Smooth muscle cell (in vitro differentiated cells): ENCODE measurements around the gene CDK11B. TPM values are rescaled to one million over a fixed set of nuclear protein-coding genes. Genes with fewer than 3 reads are reported as not detected.
"Not testable (repeated sequence)": the region's sequence is repeated elsewhere in the genome, so short reads cannot be mapped to it uniquely, and the experiment has no call there.

Source experiments
- DNase-seq: peaks from one replicate; lab custom pipeline; 2025; ENCODE audit not compliant: unreplicated experiment; lab: John Stamatoyannopoulos, UW
- H2AFZ ChIP-seq: fragments of 200-600 bp; sonication (generic); 2 replicates; pipeline ENCODE4 v1.6.0; 2016; ENCODE audit warnings: antibody characterized with exemption, low read depth, mild to moderate bottlenecking
- H3F3A ChIP-seq: fragments of 200-600 bp; sonication (generic); 2 replicates; pipeline ENCODE4 v1.6.0; 2017; ENCODE audit warnings: antibody characterized with exemption, low read depth
- H3K27ac ChIP-seq: fragments of 200-600 bp; sonication (generic); 2 replicates; pipeline ENCODE4 v1.5.1; 2016; ENCODE audit warnings: low read depth, mild to moderate bottlenecking
- H3K27me3 ChIP-seq: fragments of 200-600 bp; sonication (generic); 2 replicates; pipeline ENCODE4 v1.6.1; 2016; ENCODE audit warnings: low read depth, mild to moderate bottlenecking
- H3K36me3 ChIP-seq: fragments of 200-600 bp; sonication (generic); 2 replicates; pipeline ENCODE4 v1.5.1; 2016; ENCODE audit warnings: low read depth
- H3K4me1 ChIP-seq: fragments of 200-600 bp; sonication (generic); 2 replicates; pipeline ENCODE4 v1.5.1; 2016; ENCODE audit warnings: low read depth
- H3K4me2 ChIP-seq: fragments of 200-600 bp; sonication (generic); 2 replicates; pipeline ENCODE4 v1.6.0; 2016; ENCODE audit warnings: mild to moderate bottlenecking
- H3K4me3 ChIP-seq: fragments of 200-600 bp; sonication (generic); 2 replicates; pipeline ENCODE4 v1.5.1; 2016; ENCODE audit warnings: mild to moderate bottlenecking
- H3K79me2 ChIP-seq: fragments of 200-600 bp; sonication (generic); 2 replicates; pipeline ENCODE4 v1.6.0; 2016; ENCODE audit warnings: low read depth, mild to moderate bottlenecking
- H3K9ac ChIP-seq: fragments of 200-600 bp; sonication (generic); 2 replicates; pipeline ENCODE4 v1.6.0; 2016; ENCODE audit warnings: low read depth
- H3K9me3 ChIP-seq: fragments of 200-600 bp; sonication (generic); replicated peaks from 2 replicates; pipeline ENCODE4 v1.5.1; 2016; ENCODE audit warnings: low read depth
- H4K20me1 ChIP-seq: fragments of 200-600 bp; sonication (generic); 2 replicates; pipeline ENCODE4 v1.6.0; 2016; ENCODE audit warnings: low read depth
- CTCF ChIP-seq: fragments of 200-600 bp; sonication (generic); IDR thresholded peaks from 2 replicates; pipeline ENCODE4 v1.5.1; 2017; ENCODE audit warnings: borderline replicate concordance, mild to moderate bottlenecking, antibody characterized with exemption; ENCODE audit not compliant: insufficient read depth, poor library complexity, severe bottlenecking
- WGBS: methylation state at CpG from one replicate; pipeline ENCODE4 v1.1.7; 2016; ENCODE audit warnings: low lambda C conversion rate; 5-methylcytosine and 5-hydroxymethylcytosine counted together
- polyA plus RNA-seq: library from polyadenylated mRNA; unstranded; fragments of >200 nt; fragmentation: Nextera tagmentation; extraction: Ambion mirVana; gene quantifications from 2 replicates; pipeline ENCODE4 v1.2.1, GENCODE V29; 2016
- total RNA-seq: library from RNA; depleted of rRNA; stranded (reverse); fragments of >200 nt; gene quantifications from 2 replicates; pipeline ENCODE4 v1.2.3, GENCODE V29; 2014

The CDK11B gene
- total and polyA plus RNA-seq, 2 experiments from 2014 or later = 13.7 to 15.6 TPM

DNA sequence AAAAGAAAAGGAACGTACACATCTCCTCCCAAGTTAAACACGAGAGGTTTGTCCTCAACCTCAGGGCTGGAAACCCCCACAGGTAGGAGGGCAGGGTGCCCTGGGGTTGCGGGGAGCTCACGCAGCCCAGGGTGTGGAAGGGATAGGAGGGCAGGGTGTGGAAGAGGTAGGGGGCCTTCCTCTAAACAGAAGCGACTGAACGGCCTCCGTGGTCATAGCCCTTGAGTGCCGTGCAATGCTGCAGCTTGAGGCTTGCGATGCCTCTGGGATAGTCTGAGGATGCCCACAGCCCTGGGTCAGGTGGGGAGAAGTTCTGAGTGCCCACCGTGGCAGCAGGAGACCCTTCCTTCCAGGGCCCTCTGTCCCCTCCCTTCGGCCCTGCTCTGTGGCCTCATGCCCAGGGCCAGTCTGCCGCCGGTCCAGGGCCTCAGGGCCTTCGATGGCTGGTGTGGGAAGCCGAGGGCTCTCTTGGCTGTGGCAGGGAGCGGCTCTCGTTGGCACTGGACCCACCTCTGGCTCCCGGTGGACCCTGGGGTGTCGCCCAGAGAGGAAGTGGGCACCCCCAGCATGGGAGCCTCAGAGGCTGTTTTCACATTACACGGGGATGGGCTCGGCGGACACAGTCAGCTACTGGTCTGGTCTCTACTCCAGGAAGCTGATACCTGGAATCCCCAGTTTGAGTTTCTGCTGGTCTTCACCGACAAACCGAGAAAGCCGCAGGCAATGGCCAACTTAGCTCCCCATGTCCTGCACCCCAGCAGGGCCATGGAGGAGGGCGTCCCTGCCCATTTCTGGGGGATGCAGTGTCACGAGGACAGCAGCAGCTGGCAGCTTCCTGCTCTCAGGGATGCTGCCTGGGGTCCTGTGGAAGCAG is 6.4 kb upstream of the CDK11B start:
- Histone ChIP-seq H4K20me1 (no peaks in the 10 kb centered on the region), H3K4me1 (no peaks in the 10 kb centered on the region), H3K79me2 (no peaks in the 10 kb centered on the region), H3K9ac (no peak overlapping the region), H3K9me3 (no peaks in the 10 kb centered on the region), H3K4me3 (no peak overlapping the region), H3K36me3 (no peaks in the 10 kb centered on the region), H2AFZ (no peak overlapping the region), H3F3A (peaks cover 5% of the 10 kb centered on the region), H3K4me2 (no peak overlapping the region), H3K27me3 (no peaks in the 10 kb centered on the region), H3K27ac (no peak overlapping the region)
- WGBS = 96% methylated on average over 27 of the region's 27 CpGs
- no peak for TF ChIP-seq CTCF
- DNase-seq = no peak

DNA sequence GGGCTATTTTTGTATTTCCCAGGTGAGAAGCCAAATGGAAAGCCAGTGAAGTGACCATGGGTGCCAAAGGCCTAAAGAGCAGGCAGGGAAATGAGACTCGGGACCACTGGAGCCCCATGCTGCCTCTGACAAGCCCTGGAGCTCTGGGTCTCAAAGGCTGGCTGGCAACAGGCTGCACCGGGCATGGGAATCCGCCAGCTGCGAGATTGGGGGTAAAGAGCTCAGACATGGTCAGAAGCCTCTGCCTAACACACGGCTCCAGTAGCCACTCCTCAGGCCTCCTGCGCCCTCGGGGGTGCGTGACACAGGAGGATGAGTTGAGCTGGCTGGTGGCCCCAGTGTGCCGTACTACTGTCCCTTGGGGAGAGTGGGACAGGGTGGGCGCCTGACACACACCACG is 5.5 kb upstream of the CDK11B start:
- not testable (repeated sequence) for H4K20me1 ChIP-seq, DNase-seq, H3K4me3 ChIP-seq, H3F3A ChIP-seq, H3K79me2 ChIP-seq, H3K4me2 ChIP-seq, H3K36me3 ChIP-seq, H3K27ac ChIP-seq, H3K9ac ChIP-seq, H2AFZ ChIP-seq, H3K9me3 ChIP-seq, H3K4me1 ChIP-seq, H3K27me3 ChIP-seq
- WGBS = 83% methylated on average over 4 of the region's 11 CpGs

GRCh38 chr1:1662830-1663560 is 4.2 kb upstream of the CDK11B start:
- not testable (repeated sequence) for H3K79me2 ChIP-seq, H3K4me3 ChIP-seq, H2AFZ ChIP-seq, H3K9me3 ChIP-seq, H4K20me1 ChIP-seq, H3K36me3 ChIP-seq, H3K27me3 ChIP-seq, H3K4me1 ChIP-seq, H3K9ac ChIP-seq, H3F3A ChIP-seq, DNase-seq
- Histone ChIP-seq H3K27ac (peak overlapping the region; percentile 75), H3K4me2 (peak overlapping the region; percentile 60)
- 74% methylated on average over 15 of the region's 15 CpGs for WGBS

DNA sequence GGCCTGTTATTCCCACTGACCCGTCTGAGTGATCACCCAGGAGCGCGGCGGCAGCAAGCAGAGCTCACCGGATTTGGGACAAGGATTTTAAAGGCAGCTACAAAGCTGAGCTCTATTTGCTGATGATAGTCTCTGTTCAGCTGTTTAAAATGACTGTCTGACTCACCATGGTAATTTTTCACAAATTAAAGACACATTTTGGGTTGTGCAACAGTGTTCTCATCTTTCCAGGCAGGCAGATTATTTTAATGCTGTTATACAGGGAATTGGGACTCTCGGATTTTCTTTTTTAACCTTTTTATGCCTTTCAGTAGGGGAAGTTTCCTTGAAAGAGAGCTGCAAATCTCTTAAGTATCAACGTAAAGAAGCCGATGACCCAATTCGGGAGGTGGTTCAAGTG is 3.6 kb upstream of the CDK11B start:
- not testable (repeated sequence) for H3K9me3 ChIP-seq, H3K36me3 ChIP-seq, H3K27me3 ChIP-seq, H3F3A ChIP-seq, H2AFZ ChIP-seq, DNase-seq, H4K20me1 ChIP-seq, H3K9ac ChIP-seq, H3K4me3 ChIP-seq, H3K4me1 ChIP-seq, H3K79me2 ChIP-seq
- 61% methylated on average over 9 of the region's 9 CpGs for WGBS
- H3K27ac ChIP-seq = peak overlapping the region; percentile 75
- peak overlapping the region; percentile 60 for H3K4me2 ChIP-seq

GRCh38 chr1:1648265-1648664 is 10.5 kb downstream of the CDK11B start:
- H3K4me3 ChIP-seq, H3F3A ChIP-seq, DNase-seq, H3K27me3 ChIP-seq, H3K4me2 ChIP-seq, H3K9ac ChIP-seq, H2AFZ ChIP-seq, H3K4me1 ChIP-seq, H3K36me3 ChIP-seq, H4K20me1 ChIP-seq, H3K9me3 ChIP-seq, H3K79me2 ChIP-seq, H3K27ac ChIP-seq: not testable (repeated sequence)
- 94% methylated on average over 11 of the region's 11 CpGs for WGBS

GRCh38 chr1:1647567-1648241 is 11.1 kb downstream of the CDK11B start:
- not testable (repeated sequence) for H3K4me3 ChIP-seq, DNase-seq, H3K9me3 ChIP-seq, H3K9ac ChIP-seq, H3K27me3 ChIP-seq, H3K4me1 ChIP-seq, H3K36me3 ChIP-seq, H4K20me1 ChIP-seq, H3K4me2 ChIP-seq, H3F3A ChIP-seq, H2AFZ ChIP-seq, H3K27ac ChIP-seq, H3K79me2 ChIP-seq
- 97% methylated on average over 17 of the region's 17 CpGs for WGBS

- H3K9me3 ChIP-seq, H4K20me1 ChIP-seq, H3K9ac ChIP-seq, H3K27ac ChIP-seq, H3K4me2 ChIP-seq, H3F3A ChIP-seq, DNase-seq, H3K4me1 ChIP-seq, H2AFZ ChIP-seq, H3K4me3 ChIP-seq, H3K27me3 ChIP-seq, H3K79me2 ChIP-seq, H3K36me3 ChIP-seq: not testable (repeated sequence)
- WGBS = 91% methylated on average over 5 of the region's 5 CpGs
These were observed 12.5 kb downstream of the CDK11B start for GRCh38 chr1:1646326-1646725.
